ENCODE results near the gene NPIPB12.
"Not testable (repeated sequence)": the region's sequence is repeated elsewhere in the genome, so short reads cannot be mapped to it uniquely, and the experiment has no call there.

NPIPB12 gene

GRCh38 chr16:29506308-29506707 is at the start of gene NPIPB12:
NPIPB12 (minus strand) TSS chr16:29506408.
- TF ChIP-seq GATA3, GATA2 (IDR thresholded peaks at IDR 0.05; ENCODE audit: low read depth, low read length): not testable (repeated sequence)

GRCh38 chr16:29459706-29460646 is 46.2 kb downstream of the NPIPB12 start, which contains the start of gene SULT1A4:
SULT1A4 (plus strand) TSS chr16:29459913; CDS start chr16:29461386, 1,473 bp downstream.
- TF ChIP-seq GATA3, GATA2 (IDR thresholded peaks at IDR 0.05; ENCODE audit: low read depth, low read length): not testable (repeated sequence)

DNA sequence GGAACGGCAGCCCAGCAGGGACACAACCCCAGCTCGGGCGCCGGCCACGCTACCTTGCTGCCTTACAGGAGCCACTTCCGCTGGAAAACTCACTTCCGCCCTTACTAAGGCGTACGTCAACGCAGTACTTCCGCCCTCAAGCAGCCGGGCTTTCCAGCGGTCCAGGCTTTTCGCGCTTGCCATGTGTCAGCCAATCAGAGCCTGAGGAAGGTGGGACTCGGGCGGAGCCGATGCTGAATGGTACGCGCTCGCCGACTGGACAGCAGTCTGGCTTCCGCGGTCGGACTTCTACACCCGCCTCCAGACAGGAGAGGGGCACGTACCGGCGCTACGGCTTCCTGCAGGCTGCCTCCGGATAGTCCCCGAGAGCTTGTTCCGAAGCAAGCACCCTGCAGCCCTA is 51.9 kb downstream of the NPIPB12 start, which contains the start of the genes BOLA2 and SLX1B:
BOLA2 (minus strand) TSS at position 83 of the 400 bp plus-strand sequence. CDS start 98 bp downstream, outside the sequence.
SLX1B (plus strand) TSS at position 265 of the 400 bp plus-strand sequence.
- not testable (repeated sequence) for TF ChIP-seq GATA2, GATA3 (IDR thresholded peaks at IDR 0.05; ENCODE audit: low read depth, low read length)

All from SH-SY5Y (cell line).